ENCODE measurements around the gene PDE9A.

Gene PDE9A

GRCh38 chr21:42685036-42685435, 31.6 kb downstream of the PDE9A start:
- Histone ChIP-seq H3K4me1 (ENCODE audit: low read length) (no peaks in the 10 kb centered on the region), H3F3A (ENCODE audit: insufficient read depth, low read length) (no peaks in the 10 kb centered on the region), H3K4me3 (ENCODE audit: low read length) (no peak overlapping the region), H4K20me1 (ENCODE audit: insufficient read depth, low read length) (no peaks in the 10 kb centered on the region), H2AFZ (ENCODE audit: low read length) (no peak overlapping the region), H3K9me3 (replicated peaks; ENCODE audit: insufficient read depth, low read length) (no peaks in the 10 kb centered on the region), H3K9me2 (replicated peaks; ENCODE audit: insufficient read depth, low read length) (no peaks in the 10 kb centered on the region), H3K79me2 (ENCODE audit: low read length) (no peaks in the 10 kb centered on the region), H3K36me3 (replicated peaks; ENCODE audit: insufficient read depth, low read length) (no peaks in the 10 kb centered on the region), H3K27me3 (replicated peaks; ENCODE audit: insufficient read depth, low read length) (peaks cover 97% of the 10 kb centered on the region), H3K4me2 (ENCODE audit: low read depth, low read length) (no peak overlapping the region), H3K9ac (ENCODE audit: low read length) (no peak overlapping the region), H3K27ac (ENCODE audit: low read length) (no peak overlapping the region)
- DNase-seq = no peak
- TF ChIP-seq EZH2phosphoT487 (IDR thresholded peaks at IDR 0.05; ENCODE audit: low read length) = no peak
- TF ChIP-seq EZH2 (optimal IDR thresholded peaks at IDR 0.05; ENCODE audit: low read depth, low read length) = no peak
- no peak for TF ChIP-seq CTCF (IDR thresholded peaks at IDR 0.05; ENCODE audit: low read length)

GRCh38 chr21:42685954-42686500, 32.6 kb downstream of the PDE9A start:
- H3K79me2 ChIP-seq (ENCODE audit: low read length) = no peaks in the 10 kb centered on the region
- no peak overlapping the region for H3K9ac ChIP-seq (ENCODE audit: low read length)
- H3K27me3 ChIP-seq (replicated peaks; ENCODE audit: insufficient read depth, low read length) = peaks cover 96% of the 10 kb centered on the region
- H3K4me2 ChIP-seq (ENCODE audit: low read depth, low read length) = no peak overlapping the region
- H2AFZ ChIP-seq (ENCODE audit: low read length) = no peak overlapping the region
- no peaks in the 10 kb centered on the region for H3K9me2 ChIP-seq (replicated peaks; ENCODE audit: insufficient read depth, low read length)
- no peak for DNase-seq
- TF ChIP-seq EZH2 (optimal IDR thresholded peaks at IDR 0.05; ENCODE audit: low read depth, low read length) (no peak), CTCF (IDR thresholded peaks at IDR 0.05; ENCODE audit: low read length) (no peak), EZH2phosphoT487 (IDR thresholded peaks at IDR 0.05; ENCODE audit: low read length) (no peak)
- H3K36me3 ChIP-seq (replicated peaks; ENCODE audit: insufficient read depth, low read length) = no peaks in the 10 kb centered on the region
- no peak overlapping the region for H3K27ac ChIP-seq (ENCODE audit: low read length)
- no peaks in the 10 kb centered on the region for H3K9me3 ChIP-seq (replicated peaks; ENCODE audit: insufficient read depth, low read length)
- H4K20me1 ChIP-seq (ENCODE audit: insufficient read depth, low read length) = no peaks in the 10 kb centered on the region
- H3K4me1 ChIP-seq (ENCODE audit: low read length) = no peaks in the 10 kb centered on the region
- H3F3A ChIP-seq (ENCODE audit: insufficient read depth, low read length) = no peaks in the 10 kb centered on the region
- no peak overlapping the region for H3K4me3 ChIP-seq (ENCODE audit: low read length)

GRCh38 chr21:42687796-42688195, 34.4 kb downstream of the PDE9A start:
- no peaks in the 10 kb centered on the region for H3K9me3 ChIP-seq (replicated peaks; ENCODE audit: insufficient read depth, low read length)
- no peaks in the 10 kb centered on the region for H4K20me1 ChIP-seq (ENCODE audit: insufficient read depth, low read length)
- H3K4me2 ChIP-seq (ENCODE audit: low read depth, low read length) = no peak overlapping the region
- no peak overlapping the region for H3K9ac ChIP-seq (ENCODE audit: low read length)
- TF ChIP-seq EZH2phosphoT487 (IDR thresholded peaks at IDR 0.05; ENCODE audit: low read length) (no peak), EZH2 (optimal IDR thresholded peaks at IDR 0.05; ENCODE audit: low read depth, low read length) (no peak), CTCF (IDR thresholded peaks at IDR 0.05; ENCODE audit: low read length) (no peak)
- H3K79me2 ChIP-seq (ENCODE audit: low read length) = no peaks in the 10 kb centered on the region
- no peaks in the 10 kb centered on the region for H3K4me1 ChIP-seq (ENCODE audit: low read length)
- no peak overlapping the region for H3K4me3 ChIP-seq (ENCODE audit: low read length)
- H3K27me3 ChIP-seq (replicated peaks; ENCODE audit: insufficient read depth, low read length) = peaks cover 96% of the 10 kb centered on the region
- H3K27ac ChIP-seq (ENCODE audit: low read length) = no peak overlapping the region
- H3F3A ChIP-seq (ENCODE audit: insufficient read depth, low read length) = no peaks in the 10 kb centered on the region
- no peaks in the 10 kb centered on the region for H3K36me3 ChIP-seq (replicated peaks; ENCODE audit: insufficient read depth, low read length)
- DNase-seq = no peak
- H3K9me2 ChIP-seq (replicated peaks; ENCODE audit: insufficient read depth, low read length) = no peaks in the 10 kb centered on the region
- no peak overlapping the region for H2AFZ ChIP-seq (ENCODE audit: low read length)
